ENCODE measurements around the gene ZBTB7C. TPM values are rescaled to one million over a fixed set of nuclear protein-coding genes. Genes with fewer than 3 reads are reported as not detected.

The ZBTB7C gene
- polyA plus RNA-seq, 1 of the 3 experiments (the other 2 are of a cell fraction), result 0.05 TPM

- TF ChIP-seq FOXM1 (IDR thresholded peaks at IDR 0.05; ENCODE audit: low read depth), result no peak
- TF ChIP-seq, protein P1, sequence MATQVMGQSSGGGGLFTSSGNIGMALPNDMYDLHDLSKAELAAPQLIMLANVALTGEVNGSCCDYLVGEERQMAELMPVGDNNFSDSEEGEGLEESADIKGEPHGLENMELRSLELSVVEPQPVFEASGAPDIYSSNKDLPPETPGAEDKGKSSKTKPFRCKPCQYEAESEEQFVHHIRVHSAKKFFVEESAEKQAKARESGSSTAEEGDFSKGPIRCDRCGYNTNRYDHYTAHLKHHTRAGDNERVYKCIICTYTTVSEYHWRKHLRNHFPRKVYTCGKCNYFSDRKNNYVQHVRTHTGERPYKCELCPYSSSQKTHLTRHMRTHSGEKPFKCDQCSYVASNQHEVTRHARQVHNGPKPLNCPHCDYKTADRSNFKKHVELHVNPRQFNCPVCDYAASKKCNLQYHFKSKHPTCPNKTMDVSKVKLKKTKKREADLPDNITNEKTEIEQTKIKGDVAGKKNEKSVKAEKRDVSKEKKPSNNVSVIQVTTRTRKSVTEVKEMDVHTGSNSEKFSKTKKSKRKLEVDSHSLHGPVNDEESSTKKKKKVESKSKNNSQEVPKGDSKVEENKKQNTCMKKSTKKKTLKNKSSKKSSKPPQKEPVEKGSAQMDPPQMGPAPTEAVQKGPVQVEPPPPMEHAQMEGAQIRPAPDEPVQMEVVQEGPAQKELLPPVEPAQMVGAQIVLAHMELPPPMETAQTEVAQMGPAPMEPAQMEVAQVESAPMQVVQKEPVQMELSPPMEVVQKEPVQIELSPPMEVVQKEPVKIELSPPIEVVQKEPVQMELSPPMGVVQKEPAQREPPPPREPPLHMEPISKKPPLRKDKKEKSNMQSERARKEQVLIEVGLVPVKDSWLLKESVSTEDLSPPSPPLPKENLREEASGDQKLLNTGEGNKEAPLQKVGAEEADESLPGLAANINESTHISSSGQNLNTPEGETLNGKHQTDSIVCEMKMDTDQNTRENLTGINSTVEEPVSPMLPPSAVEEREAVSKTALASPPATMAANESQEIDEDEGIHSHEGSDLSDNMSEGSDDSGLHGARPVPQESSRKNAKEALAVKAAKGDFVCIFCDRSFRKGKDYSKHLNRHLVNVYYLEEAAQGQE (IDR thresholded peaks at IDR 0.05; ENCODE audit: low read depth, low read length), result no peak
- no peak for TF ChIP-seq RFX5 (IDR thresholded peaks at IDR 0.05; ENCODE audit: low read length)
- TF ChIP-seq JUND (IDR thresholded peaks at IDR 0.05), result no peak
- TF ChIP-seq, protein P2, sequence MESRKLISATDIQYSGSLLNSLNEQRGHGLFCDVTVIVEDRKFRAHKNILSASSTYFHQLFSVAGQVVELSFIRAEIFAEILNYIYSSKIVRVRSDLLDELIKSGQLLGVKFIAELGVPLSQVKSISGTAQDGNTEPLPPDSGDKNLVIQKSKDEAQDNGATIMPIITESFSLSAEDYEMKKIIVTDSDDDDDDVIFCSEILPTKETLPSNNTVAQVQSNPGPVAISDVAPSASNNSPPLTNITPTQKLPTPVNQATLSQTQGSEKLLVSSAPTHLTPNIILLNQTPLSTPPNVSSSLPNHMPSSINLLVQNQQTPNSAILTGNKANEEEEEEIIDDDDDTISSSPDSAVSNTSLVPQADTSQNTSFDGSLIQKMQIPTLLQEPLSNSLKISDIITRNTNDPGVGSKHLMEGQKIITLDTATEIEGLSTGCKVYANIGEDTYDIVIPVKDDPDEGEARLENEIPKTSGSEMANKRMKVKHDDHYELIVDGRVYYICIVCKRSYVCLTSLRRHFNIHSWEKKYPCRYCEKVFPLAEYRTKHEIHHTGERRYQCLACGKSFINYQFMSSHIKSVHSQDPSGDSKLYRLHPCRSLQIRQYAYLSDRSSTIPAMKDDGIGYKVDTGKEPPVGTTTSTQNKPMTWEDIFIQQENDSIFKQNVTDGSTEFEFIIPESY (IDR thresholded peaks at IDR 0.05; ENCODE audit: borderline replicate concordance, low read depth), result no peak
- TF ChIP-seq MXI1 (IDR thresholded peaks at IDR 0.05; ENCODE audit: low read depth, low read length), result no peak
- no peak for TF ChIP-seq RAD21 (IDR thresholded peaks at IDR 0.05; ENCODE audit: low read length)
- TF ChIP-seq SIN3A (IDR thresholded peaks at IDR 0.05; ENCODE audit: borderline replicate concordance, low read depth, low read length), result no peak
- no peak for TF ChIP-seq RCOR1 (IDR thresholded peaks at IDR 0.05; ENCODE audit: low read length)
- TF ChIP-seq TEAD4 (IDR thresholded peaks at IDR 0.05; ENCODE audit: borderline replicate concordance, insufficient read depth), result no peak
Measured at GRCh38 chr18:48302736-48303135, 106.4 kb downstream of the ZBTB7C start (continued).

- H3K4me1 ChIP-seq (ENCODE audit: control insufficient read depth in 1 of 2, insufficient read depth in 2 of 2, low read depth in 1 of 2, low read length in 1 of 2), result peaks cover 0 to 22% of the 10 kb centered on the region in 2 experiments; a peak in 1 of 4 replicates
- no peaks in the 10 kb centered on the region for H3K9me2 ChIP-seq
- TF ChIP-seq NFIC (IDR thresholded peaks at IDR 0.05; ENCODE audit: borderline replicate concordance) (no peak), RFX5 (IDR thresholded peaks at IDR 0.05; ENCODE audit: low read length) (no peak), SMC3 (IDR thresholded peaks at IDR 0.05; ENCODE audit: low read depth, low read length) (no peak), FOXJ3 (CRISPR knock-in tag; IDR thresholded peaks at IDR 0.05) (no peak), FOSL2 (IDR thresholded peaks at IDR 0.05; ENCODE audit: borderline replicate concordance, low read depth) (no peak), POLR2AphosphoS5 (IDR thresholded peaks at IDR 0.05; ENCODE audit: low read depth, low read length) (no peak), GABPA (IDR thresholded peaks at IDR 0.05; ENCODE audit: low read depth) (no peak), MAX (IDR thresholded peaks at IDR 0.05; ENCODE audit: low read depth) (no peak), NRF1 (IDR thresholded peaks at IDR 0.05; ENCODE audit: low read depth, low read length) (no peak)
- TF ChIP-seq, protein P3, sequence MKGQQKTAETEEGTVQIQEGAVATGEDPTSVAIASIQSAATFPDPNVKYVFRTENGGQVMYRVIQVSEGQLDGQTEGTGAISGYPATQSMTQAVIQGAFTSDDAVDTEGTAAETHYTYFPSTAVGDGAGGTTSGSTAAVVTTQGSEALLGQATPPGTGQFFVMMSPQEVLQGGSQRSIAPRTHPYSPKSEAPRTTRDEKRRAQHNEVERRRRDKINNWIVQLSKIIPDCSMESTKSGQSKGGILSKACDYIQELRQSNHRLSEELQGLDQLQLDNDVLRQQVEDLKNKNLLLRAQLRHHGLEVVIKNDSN (IDR thresholded peaks at IDR 0.05; ENCODE audit: borderline replicate concordance, low read depth), result no peak
- TF ChIP-seq, protein P4, sequence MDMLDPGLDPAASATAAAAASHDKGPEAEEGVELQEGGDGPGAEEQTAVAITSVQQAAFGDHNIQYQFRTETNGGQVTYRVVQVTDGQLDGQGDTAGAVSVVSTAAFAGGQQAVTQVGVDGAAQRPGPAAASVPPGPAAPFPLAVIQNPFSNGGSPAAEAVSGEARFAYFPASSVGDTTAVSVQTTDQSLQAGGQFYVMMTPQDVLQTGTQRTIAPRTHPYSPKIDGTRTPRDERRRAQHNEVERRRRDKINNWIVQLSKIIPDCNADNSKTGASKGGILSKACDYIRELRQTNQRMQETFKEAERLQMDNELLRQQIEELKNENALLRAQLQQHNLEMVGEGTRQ (IDR thresholded peaks at IDR 0.05; ENCODE audit: borderline replicate concordance, low read depth, low read length), result no peak
- TF ChIP-seq, protein P5, sequence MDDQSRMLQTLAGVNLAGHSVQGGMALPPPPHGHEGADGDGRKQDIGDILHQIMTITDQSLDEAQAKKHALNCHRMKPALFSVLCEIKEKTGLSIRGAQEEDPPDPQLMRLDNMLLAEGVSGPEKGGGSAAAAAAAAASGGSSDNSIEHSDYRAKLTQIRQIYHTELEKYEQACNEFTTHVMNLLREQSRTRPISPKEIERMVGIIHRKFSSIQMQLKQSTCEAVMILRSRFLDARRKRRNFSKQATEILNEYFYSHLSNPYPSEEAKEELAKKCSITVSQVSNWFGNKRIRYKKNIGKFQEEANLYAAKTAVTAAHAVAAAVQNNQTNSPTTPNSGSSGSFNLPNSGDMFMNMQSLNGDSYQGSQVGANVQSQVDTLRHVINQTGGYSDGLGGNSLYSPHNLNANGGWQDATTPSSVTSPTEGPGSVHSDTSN (IDR thresholded peaks at IDR 0.05), result no peak
- no peak overlapping the region; a peak in 1 of 4 replicates for H3K27ac ChIP-seq (ENCODE audit: low read depth in 2 of 2, low read length in 1 of 2)
- H3K9me3 ChIP-seq, result no peaks in the 10 kb centered on the region
- H3K9ac ChIP-seq, result no peak overlapping the region
- H3K4me2 ChIP-seq, result no peak overlapping the region
- no peaks in the 10 kb centered on the region for H3F3A ChIP-seq (replicated peaks; ENCODE audit: insufficient read depth)
- H3K36me3 ChIP-seq (replicated peaks in 1 of 2; ENCODE audit: control insufficient read depth in 1 of 2, insufficient read depth in 2 of 2, low read length in 1 of 2), result no peaks in the 10 kb centered on the region
- no peaks in the 10 kb centered on the region for H4K20me1 ChIP-seq (ENCODE audit: insufficient read depth)
- no peaks in the 10 kb centered on the region for H3K79me2 ChIP-seq (ENCODE audit: insufficient read depth)
- ChIA-PET POLR2A (no interaction called here), CTCF (interaction anchor here (1.6 kb wide), 2 partner anchors 17 to 138 kb away, joined by 3 to 8 read pairs; no protein-coding TSS in a partner anchor)
- DNase-seq, result no peak
- WGBS (ENCODE audit: low lambda C conversion rate), result 34% methylated on average over 6 of the region's 6 CpGs
- no peaks in the 10 kb centered on the region for H3K27me3 ChIP-seq (ENCODE audit: insufficient read depth)
- H3K4me3 ChIP-seq (ENCODE audit: low read depth in 2 of 2, low read length in 1 of 2), result no peak overlapping the region
- H2AFZ ChIP-seq (ENCODE audit: low read depth), result no peak overlapping the region
Measured at GRCh38 chr18:48300463-48300961, 108.7 kb downstream of the ZBTB7C start.

Measured in SK-N-SH (cell line).